Cerebellar cortex (tissue), 1 donor: ENCODE results near the gene RNU6-9.
"Not testable (repeated sequence)": the region's sequence is repeated elsewhere in the genome, so short reads cannot be mapped to it uniquely, and the experiment has no call there.

Source experiments
- DNase-seq: peaks from one replicate; pipeline ENCODE4 v3.0.0-alpha.2; 2015; ENCODE audit warnings: low spot score

Gene RNU6-9

DNA sequence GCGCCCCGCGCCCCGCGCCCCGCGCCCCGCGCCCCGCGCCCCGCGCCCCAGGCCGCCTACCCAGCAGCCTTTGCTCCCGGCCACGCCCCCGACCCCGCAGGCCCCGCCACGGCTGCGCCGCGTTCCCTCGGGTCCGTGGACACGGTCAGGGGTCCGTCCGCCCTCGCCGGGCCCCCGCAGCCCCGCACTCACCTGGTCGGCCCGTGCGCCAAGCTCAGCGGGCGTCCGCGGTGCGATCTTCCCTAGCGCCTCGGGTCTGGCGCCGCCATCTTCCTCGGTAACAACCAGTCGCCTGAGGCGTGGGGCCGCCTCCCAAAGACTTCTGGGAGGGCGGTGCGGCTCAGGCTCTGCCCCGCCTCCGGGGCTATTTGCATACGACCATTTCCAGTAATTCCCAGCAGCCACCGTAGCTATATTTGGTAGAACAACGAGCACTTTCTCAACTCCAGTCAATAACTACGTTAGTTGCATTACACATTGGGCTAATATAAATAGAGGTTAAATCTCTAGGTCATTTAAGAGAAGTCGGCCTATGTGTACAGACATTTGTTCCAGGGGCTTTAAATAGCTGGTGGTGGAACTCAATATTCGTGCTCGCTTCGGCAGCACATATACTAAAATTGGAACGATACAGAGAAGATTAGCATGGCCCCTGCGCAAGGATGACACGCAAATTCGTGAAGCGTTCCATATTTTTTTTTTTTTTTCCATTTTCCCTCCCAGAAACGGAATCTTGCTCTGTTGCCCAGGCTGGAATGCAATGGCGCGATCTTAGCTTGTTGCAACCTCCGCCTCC, at the start of gene RNU6-9, which contains the start of gene MED16:
Gene RNU6-9 (plus strand): TSS at position 591 of the 796 bp plus-strand sequence.
Gene MED16 (minus strand): TSS at position 294 of the 796 bp plus-strand sequence. CDS start 2,056 bp downstream, outside the sequence.
- peak; percentile 95 for DNase-seq

DNA sequence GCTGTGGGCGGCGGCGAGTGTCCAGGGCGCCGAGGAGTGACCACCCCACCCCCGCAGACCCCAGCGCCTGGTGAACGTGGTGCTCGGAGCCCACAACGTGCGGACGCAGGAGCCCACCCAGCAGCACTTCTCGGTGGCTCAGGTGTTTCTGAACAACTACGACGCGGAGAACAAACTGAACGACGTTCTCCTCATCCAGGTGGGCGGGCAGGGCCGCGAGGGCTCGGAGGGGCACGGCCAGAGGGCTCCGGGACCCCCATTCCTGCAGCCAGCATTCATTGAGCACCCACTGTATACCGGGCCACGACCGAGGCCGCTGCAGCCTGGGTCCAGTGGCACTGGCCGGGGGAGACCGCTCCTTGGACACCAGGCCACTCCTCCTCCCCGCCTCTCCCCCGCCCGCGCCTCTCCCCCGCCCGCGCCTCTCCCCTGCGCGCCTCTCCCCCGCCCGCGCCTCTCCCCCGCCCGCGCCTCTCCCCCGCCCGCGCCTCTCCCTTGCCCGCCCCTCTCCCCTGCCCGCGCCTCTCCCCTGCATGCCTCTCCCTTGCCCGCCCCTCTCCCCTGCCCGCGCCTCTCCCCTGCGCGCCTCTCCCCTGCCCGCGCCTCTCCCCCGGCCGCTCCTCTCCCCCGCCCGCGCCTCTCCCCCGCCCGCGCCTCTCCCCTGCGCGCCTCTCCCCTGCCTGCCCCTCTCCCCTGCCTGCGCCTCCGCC, 49.3 kb upstream of the RNU6-9 start:
- DNase-seq, result no peak

DNA sequence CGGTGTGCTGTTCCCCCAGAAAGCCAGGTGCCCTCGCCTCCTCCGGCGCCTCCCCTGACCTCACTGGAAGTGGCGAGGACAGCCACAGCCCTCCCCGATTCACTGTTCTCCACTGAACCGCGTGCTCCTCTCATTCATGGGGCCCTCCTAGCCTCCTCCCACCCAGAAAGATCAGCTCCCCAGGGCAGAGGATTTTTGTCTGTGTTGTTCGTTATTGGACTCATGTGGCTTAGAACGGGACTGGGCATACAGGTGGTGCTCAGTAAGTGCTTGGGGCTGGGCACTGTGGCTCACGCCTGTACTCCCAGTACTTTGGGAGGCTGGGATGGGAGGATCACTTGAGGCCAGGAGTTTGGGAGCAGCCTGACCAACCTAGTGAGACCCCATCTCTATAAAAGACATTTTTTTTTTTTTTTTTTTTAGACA, 48.7 kb upstream of the RNU6-9 start:
- no peak for DNase-seq

DNA sequence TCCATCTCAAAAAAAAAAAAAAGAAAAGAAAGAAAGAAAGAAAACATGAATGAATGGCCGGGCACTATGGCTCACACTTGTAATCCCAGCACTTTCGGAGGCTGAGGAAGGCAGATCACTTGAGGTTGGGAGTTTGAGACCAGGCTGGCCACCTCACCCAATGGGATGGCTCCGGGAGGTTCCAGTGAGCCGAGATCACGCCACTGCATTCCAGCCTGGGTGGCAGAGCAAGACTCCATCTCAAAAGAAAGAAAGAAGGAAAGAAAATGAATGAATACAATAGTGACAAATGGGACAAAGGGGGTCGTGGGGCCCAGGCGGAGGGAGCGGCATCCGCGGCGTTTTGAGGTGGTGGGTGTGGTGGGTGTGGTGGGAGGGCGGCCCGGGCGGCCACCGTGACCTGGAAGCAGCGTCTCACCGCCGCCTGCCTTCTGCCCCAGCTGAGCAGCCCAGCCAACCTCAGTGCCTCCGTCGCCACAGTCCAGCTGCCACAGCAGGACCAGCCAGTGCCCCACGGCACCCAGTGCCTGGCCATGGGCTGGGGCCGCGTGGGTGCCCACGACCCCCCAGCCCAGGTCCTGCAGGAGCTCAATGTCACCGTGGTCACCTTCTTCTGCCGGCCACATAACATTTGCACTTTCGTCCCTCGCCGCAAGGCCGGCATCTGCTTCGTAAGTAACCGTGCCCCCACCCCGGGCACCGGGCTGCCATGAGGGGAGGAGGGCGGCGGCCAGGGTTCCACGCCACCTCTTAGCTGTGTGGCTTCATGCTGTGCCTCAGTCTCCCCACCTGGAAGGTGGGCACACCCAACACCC, 47.4 kb upstream of the RNU6-9 start:
- no peak for DNase-seq

DNA sequence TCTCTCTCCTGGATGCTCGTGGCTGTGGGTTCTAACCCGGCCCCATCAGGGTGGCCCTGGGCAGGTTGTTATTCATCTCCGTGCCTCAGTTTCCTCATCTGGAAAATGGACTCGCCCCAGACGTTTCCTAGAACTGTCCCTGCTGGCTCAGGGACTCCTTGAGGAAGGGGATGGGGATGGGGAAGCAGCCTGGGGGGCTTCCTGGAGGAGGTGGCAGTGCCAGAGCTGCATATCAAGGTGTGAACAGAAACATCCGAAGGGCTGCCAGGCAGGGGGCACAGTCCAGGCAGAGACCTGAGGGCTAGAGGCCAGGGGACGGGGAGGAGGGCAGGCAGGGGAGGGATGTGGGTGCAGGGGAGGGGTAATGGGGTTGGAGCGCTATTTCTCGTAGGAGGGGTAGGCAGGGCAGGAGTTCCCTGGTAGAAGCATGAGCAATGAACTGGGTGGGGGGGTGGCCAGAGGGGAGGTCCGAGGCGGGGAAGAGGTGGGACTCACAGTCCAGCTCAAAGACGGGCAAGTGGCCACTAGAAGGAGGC, 44.8 kb upstream of the RNU6-9 start:
- no peak for DNase-seq

DNA sequence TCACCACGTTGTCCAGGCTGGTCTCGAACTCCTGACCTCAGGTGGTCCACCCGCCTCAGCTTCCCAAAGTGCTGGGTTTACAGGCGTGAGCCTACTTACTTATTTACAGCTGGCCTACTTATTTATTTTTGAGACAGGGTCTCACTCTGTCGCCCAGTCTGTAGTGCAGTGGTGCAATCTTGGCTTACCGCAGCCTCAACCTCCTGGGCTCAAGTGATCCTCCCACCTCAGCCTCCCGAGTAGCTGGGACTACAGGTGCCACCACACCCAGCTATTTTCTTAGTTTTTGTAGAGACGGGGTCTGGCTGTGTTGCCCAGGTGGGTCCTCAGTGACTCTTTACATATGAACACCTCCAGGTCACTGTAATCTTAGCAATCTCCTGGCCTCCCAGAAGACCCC, 44.1 kb upstream of the RNU6-9 start:
- not testable (repeated sequence) for DNase-seq

DNA sequence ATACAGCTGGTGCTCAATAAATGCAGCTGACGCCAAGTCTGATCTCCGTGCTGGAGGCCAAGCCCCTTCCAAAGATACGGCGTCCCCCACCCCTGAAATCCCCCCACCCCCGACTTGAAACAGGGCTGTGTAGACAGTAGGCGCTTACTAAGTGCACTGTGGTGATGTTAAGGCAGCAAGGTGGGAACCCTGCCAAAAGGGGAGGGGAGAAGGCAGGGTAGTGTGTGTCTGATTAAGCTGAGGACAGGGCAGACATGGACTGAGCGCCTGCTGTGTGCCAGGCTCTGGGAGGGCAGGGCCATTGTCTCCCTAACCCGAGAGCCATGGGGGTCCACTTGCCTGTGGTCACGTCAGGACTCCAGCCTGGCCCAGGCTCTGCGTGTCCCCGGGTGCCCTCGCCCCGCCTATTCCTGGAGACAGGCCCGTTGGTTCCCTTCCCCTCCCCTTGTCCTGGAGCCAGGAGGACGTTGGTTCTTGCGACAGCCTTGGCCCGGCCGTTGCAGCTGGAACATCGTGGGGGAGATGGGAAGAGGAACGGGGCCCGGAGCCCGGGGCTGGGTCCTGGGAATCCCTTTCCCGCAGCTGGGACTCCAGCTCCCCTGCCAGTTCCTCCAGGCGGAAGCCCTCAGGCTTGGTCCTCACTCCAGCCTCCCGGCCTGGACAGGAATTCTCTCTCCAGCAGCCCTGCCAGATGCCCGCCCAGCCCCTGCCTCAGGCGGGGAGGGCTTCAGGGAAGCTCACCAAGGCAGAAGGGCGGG, 42.9 kb upstream of the RNU6-9 start:
- DNase-seq, result peak; percentile 32

DNA sequence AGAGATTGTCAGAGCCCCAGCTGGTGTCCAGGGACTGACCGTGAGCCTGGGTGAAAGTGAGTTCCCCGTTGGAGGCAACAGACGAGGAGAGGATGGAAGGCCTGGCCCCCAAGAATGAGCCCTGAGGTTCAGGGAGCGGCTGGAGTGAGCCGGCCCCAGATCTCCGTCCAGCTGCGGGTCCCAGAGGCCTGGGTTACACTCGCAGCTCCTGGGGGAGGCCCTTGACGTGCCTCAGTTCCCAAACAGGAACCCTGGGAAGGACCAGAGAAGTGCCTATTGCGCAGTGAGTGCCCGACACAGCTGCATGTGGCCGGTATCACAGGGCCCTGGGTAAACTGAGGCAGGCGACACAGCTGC, 42.3 kb upstream of the RNU6-9 start:
- DNase-seq, result no peak

DNA sequence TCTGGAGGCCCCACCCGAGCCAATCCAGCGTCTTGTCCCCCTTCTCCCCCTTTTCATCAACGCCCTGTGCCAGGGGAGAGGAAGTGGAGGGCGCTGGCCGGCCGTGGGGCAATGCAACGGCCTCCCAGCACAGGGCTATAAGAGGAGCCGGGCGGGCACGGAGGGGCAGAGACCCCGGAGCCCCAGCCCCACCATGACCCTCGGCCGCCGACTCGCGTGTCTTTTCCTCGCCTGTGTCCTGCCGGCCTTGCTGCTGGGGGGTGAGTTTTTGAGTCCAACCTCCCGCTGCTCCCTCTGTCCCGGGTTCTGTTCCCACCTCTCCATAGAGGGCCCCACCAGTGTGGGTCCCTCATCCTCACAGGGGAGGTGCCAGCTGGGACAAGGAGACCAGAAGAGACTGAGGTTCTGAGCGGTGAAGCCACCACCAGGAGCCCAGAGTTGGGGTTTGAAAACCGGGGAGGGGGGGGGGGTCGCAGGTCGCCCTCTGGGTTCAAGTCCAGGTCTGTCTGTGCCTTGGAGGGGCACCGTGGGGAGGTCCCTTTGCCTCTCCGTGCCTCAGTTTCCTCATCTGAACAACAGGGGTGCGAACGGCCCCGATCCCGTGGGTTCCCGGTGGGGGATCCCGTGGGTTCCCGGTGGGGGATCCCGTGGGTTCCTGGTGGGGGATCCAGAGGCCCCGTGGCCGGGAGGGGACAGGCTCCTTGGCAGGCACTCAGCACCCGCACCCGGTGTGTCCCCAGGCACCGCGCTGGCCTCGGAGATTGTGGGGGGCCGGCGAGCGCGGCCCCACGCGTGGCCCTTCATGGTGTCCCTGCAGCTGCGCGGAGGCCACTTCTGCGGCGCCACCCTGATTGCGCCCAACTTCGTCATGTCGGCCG, 40.9 kb upstream of the RNU6-9 start, which contains the start of gene ELANE:
Gene ELANE (plus strand): TSS at position 168 of the 878 bp plus-strand sequence. CDS start 26 bp downstream, at position 194.
- DNase-seq, result no peak

DNA sequence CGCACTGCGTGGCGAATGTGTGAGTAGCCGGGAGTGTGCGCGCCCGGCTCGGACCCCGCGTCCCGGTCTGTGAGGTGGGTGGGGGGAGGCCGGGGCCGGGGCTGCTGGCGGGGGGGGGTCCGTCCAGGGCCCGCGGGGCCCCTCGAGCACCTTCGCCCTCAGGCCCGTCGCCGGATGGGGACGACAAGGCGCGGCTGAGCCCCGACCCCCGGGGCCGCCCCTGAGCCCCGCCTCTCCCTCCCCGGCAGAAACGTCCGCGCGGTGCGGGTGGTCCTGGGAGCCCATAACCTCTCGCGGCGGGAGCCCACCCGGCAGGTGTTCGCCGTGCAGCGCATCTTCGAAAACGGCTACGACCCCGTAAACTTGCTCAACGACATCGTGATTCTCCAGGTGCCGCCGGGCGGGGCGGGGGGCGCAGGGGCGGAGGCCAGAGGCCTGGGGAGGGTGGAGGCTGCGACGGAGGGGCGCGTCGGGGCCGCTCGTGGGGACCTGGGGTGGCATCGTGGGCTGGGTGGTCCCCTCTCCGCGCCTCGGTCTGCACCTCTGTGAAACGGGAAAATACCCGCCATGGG, 40.2 kb upstream of the RNU6-9 start:
- DNase-seq, result no peak

DNA sequence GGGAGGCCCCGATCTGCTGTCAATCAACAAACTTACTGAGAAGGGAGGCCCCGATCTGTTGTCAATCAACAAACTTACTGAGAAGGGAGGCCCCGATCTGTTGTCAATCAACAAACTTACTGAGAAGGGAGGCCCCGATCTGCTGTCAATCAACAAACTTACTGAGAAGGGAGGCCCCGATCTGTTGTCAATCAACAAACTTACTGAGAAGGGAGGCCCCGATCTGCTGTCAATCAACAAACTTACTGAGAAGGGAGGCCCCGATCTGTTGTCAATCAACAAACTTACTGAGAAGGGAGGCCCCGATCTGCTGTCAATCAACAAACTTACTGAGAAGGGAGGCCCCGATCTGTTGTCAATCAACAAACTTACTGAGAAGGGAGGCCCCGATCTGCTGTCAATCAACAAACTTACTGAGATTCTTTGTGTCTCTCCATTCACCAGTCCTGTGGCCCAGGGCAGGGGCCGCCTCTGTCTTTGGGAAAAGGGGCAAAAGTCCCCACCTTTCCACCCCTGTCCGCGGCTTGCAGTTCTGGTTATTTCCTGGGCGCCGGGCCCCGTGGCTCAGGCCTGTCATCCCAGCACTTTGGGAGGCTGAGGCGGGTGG, 39.6 kb upstream of the RNU6-9 start:
- DNase-seq, result not testable (repeated sequence)

DNA sequence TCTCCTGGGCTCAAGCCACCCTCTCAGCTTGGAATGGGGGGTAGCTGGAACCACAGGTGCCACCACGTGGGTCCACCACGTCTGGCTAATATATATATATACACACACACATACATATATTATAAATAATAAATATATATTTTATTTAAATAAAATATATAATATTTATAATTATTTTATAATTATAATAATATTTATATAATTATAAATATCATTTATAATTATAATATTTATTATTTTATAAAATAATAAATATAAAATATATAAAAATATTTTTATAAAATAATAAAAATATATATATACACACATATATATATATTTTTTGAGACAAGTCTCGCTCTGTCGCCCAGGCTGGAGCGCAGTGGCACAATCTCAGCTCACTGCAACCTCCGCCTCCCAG, 38.7 kb upstream of the RNU6-9 start:
- DNase-seq, result no peak

DNA sequence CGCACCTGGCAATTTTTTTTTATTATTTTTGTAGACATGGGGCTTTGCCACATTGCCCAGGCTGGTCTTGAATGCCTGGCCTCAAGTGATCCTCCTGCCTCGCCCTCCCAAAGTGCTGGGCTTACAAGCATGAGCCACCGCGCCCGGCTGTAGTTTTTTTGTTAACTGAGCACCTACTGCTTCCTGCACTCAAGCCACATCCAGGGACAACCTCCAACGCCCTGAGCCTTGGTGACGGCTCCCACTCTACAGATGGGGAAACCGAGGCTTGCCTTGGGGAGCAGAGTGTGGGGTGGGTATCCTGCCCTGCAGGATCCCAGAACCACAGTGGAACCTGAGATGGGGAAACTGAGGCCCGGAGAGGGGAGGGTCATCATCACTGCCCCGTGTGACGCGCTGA, 38.1 kb upstream of the RNU6-9 start:
- DNase-seq, result no peak

DNA sequence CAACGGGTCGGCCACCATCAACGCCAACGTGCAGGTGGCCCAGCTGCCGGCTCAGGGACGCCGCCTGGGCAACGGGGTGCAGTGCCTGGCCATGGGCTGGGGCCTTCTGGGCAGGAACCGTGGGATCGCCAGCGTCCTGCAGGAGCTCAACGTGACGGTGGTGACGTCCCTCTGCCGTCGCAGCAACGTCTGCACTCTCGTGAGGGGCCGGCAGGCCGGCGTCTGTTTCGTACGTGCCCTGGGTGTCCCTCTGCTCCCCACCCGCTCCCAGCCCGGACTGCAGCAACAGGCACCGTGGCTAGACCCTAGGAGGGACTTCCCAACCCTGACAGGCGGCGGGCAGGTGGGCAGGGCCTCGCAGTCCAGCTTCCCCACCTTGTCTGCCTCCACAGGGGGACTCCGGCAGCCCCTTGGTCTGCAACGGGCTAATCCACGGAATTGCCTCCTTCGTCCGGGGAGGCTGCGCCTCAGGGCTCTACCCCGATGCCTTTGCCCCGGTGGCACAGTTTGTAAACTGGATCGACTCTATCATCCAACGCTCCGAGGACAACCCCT, 37.6 kb upstream of the RNU6-9 start:
- DNase-seq, result no peak

DNA sequence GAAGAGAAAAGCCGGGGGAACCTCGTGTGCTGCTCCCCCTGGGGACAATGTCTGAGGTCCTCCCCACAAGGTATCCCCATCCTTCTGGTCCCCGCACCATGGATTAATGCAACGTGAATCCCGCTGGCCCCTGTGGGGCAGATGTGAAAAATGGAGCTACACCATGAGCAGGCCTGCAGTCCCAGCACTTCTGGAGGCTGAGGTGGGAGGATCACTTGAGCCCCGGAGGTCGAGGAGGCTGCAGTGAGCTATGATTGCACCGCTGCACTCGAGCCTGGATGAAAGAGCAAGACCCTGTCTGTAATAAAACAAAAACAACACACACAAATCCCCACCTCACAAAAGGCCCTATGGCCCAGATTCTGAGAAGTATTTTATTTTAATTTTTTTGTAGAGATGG, 35.0 kb upstream of the RNU6-9 start:
- DNase-seq, result no peak

DNA sequence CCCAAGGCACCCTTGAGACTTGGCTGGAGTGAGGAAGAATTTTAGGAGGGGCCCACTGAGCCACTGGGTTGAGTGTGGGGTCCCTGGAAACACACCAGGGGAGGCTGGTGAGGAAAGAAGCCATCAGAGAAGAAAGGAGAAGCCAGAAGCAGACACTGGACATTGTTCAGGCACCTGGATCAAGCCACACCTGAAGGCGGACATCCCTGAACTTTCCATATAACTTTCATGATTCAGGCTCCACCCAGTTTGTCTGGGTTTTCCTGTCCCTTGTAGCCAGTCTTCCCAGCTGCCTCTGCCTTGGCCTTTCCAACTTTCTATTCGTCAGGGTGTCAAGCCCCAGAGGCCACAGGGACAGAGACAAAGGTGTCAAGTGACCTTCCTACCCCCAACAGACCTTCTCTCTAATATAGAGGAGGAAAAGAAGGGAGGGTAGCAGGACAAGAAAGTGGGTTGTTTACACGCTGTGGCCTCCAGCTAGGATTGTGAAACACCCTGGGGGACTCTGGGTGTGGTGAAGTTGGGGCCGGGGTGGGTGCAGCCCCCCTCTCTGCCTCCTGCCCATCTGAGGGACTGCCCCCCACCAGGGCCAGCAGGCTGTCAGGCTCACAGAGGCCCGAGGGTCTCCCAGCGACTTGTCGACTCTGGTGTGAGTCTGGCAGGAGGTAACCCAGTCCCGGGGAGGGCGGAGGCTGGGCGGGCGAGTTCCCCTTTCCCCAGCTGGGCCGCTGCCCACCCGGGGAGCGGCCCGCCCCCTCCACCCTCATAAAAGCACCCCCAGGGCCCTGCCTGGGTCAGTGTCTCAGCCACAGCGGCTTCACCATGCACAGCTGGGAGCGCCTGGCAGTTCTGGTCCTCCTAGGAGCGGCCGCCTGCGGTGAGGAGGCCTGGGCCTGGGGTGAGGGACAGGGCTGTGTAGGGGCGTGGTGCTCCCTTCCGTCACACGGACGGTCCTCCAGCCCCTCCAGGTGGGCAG, 34.1 kb upstream of the RNU6-9 start, which contains the start of gene CFD:
Gene CFD (plus strand): TSS at position 797 of the 976 bp plus-strand sequence. CDS start 26 bp downstream, at position 823.
- DNase-seq, result no peak

DNA sequence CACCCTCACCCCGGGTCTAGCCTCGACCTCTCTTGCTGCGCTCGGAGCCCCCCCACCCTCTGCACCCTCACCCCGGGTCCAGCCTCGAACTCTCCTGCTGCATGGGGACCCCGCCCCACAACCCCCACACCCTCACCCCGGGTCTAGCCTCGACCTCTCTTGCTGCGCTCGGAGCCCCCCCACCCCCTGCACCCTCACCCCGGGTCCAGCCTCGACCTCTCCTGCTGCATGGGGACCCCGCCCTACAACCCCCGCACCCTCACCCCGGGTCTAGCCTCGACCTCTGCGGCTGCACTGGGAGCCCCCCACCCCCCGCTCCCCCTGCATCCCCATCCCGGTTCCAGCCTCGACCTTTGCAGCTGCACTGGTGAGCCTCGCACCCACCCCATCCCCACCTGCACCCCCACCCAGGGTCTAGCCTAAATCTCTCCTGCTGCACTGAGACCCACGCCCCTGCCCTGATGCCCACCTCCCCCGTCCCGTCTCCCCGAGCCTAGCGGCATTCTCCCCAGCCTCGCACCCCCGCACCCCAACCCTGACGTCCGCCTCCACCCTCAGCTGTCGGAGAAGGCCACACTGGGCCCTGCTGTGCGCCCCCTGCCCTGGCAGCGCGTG, 32.0 kb upstream of the RNU6-9 start:
- DNase-seq, result no peak
